HG02678 (cell line): ENCODE results near the gene CNTN3.

Experiments used
- ATAC-seq: cut with Tn5 transposase; IDR thresholded peaks from one replicate; pipeline ENCODE4 v1.9.1; 2021; ENCODE audit warnings: mild to moderate bottlenecking, moderate library complexity; ENCODE audit not compliant: unreplicated experiment

CNTN3 gene

GRCh38 chr3:74614107-74614967, at the start of gene CNTN3:
Gene CNTN3 (minus strand): TSS chr3:74614659. CDS start chr3:74521112, 93,547 bp downstream.
- ATAC-seq, result no peak

GRCh38 chr3:74663178-74663577, 48.7 kb upstream of the CNTN3 start:
- no peak for ATAC-seq

- ATAC-seq, result no peak
These were observed 47.2 kb upstream of the CNTN3 start for GRCh38 chr3:74661672-74662071.

- no peak for ATAC-seq
These were observed 37.4 kb upstream of the CNTN3 start for GRCh38 chr3:74651885-74652284.

GRCh38 chr3:74651292-74651691, 36.8 kb upstream of the CNTN3 start:
- ATAC-seq, result no peak

GRCh38 chr3:74648107-74648506, 33.6 kb upstream of the CNTN3 start:
- ATAC-seq, result no peak

- ATAC-seq, result no peak
These were observed 31.6 kb upstream of the CNTN3 start for GRCh38 chr3:74646094-74646493.

GRCh38 chr3:74643636-74644035, 29.2 kb upstream of the CNTN3 start:
- no peak for ATAC-seq

GRCh38 chr3:74642876-74643275, 28.4 kb upstream of the CNTN3 start:
- no peak for ATAC-seq

- ATAC-seq, result no peak
These were observed 25.8 kb upstream of the CNTN3 start for GRCh38 chr3:74640211-74640610.

GRCh38 chr3:74639681-74640080, 25.2 kb upstream of the CNTN3 start:
- ATAC-seq, result no peak

- ATAC-seq, result no peak
These were observed 22.5 kb upstream of the CNTN3 start for GRCh38 chr3:74636981-74637380.

- ATAC-seq, result no peak
These were observed 18.6 kb upstream of the CNTN3 start for GRCh38 chr3:74633021-74633420.

GRCh38 chr3:74631351-74632140, 17.1 kb upstream of the CNTN3 start:
- no peak for ATAC-seq

GRCh38 chr3:74630602-74631001, 16.1 kb upstream of the CNTN3 start:
- no peak for ATAC-seq

GRCh38 chr3:74626011-74626410, 11.6 kb upstream of the CNTN3 start:
- no peak for ATAC-seq

GRCh38 chr3:74624301-74624700, 9.8 kb upstream of the CNTN3 start:
- no peak for ATAC-seq

GRCh38 chr3:74623261-74623836, 8.9 kb upstream of the CNTN3 start:
- no peak for ATAC-seq

- no peak for ATAC-seq
These were observed 7.1 kb upstream of the CNTN3 start for GRCh38 chr3:74621581-74621980.

GRCh38 chr3:74617776-74618175, 3.3 kb upstream of the CNTN3 start:
- no peak for ATAC-seq

- ATAC-seq, result no peak
These were observed 845 bp downstream of the CNTN3 start for GRCh38 chr3:74613521-74614106.
